ENCODE measurements around the gene PACSIN3. TPM values are rescaled to one million over a fixed set of nuclear protein-coding genes. Genes with fewer than 3 reads are reported as not detected.

Gene PACSIN3
- total and polyA plus RNA-seq, 2 of the 8 experiments (the other 6 are each of a cell fraction or from before 2014, with no cell fraction given) = 23.8 to 47.2 TPM

GRCh38 chr11:47136327-47136726 is 49.9 kb downstream of the PACSIN3 start:
- WGBS, 2 experiments (ENCODE audit: extremely low coverage in 1 of 2, insufficient coverage in 1 of 2, insufficient read length in 1 of 2, insufficient replicate concordance in 2 of 2, low coverage in 1 of 2, low lambda C conversion rate in 2 of 2, missing lambda C conversion rate in 1 of 2) = 77% methylated on average over 3 of the region's 3 CpGs; no CpG with 5 or more reads in 1 of the 2 experiments
- no peaks in the 10 kb centered on the region for H3K79me1 ChIP-seq (ENCODE audit: low read depth, low read length)
- POLR2A ChIA-PET (ENCODE audit: partially characterized antibody) = no interaction called here
- TF ChIP-seq BACH1 (IDR thresholded peaks at IDR 0.05; ENCODE audit: low read length) = no peak
- TF ChIP-seq YY1 (IDR thresholded peaks at IDR 0.05; ENCODE audit: low read depth, low read length) = no peak
- TF ChIP-seq SP4 (IDR thresholded peaks at IDR 0.05; ENCODE audit: low read length) = no peak
- no peak for TF ChIP-seq CBX5 (IDR thresholded peaks at IDR 0.05; ENCODE audit: low read depth, low read length)
- no peak for TF ChIP-seq TBP (IDR thresholded peaks at IDR 0.05; ENCODE audit: low read depth, low read length)
- TF ChIP-seq SUZ12 (IDR thresholded peaks at IDR 0.05; ENCODE audit: low read length) = no peak
- no peak for TF ChIP-seq CREB1 (IDR thresholded peaks at IDR 0.05)

More at GRCh38 chr11:47136327-47136726, 49.9 kb downstream of the PACSIN3 start:
- Histone ChIP-seq H3K9ac (replicated peaks in 1 of 4; ENCODE audit: extremely low read depth in 1 of 4, low read depth in 3 of 4, low read length in 3 of 4) (no peak overlapping the region), H4K20me1 (replicated peaks in 1 of 2; ENCODE audit: control insufficient read depth in 1 of 2, insufficient read depth in 2 of 2, low read length in 2 of 2) (no peaks in the 10 kb centered on the region), H2AFZ (ENCODE audit: low read length) (no peak overlapping the region), H3K4ac (replicated peaks; ENCODE audit: insufficient read length, low read depth, low read length) (no peak overlapping the region), H3K9me3 (ENCODE audit: insufficient read depth in 2 of 2, low read depth in 1 of 2, low read length in 1 of 2) (no peaks in the 10 kb centered on the region), H3K27me3 (replicated peaks in 1 of 4; ENCODE audit: control insufficient read depth in 3 of 4, extremely low read depth in 1 of 4, insufficient read depth in 3 of 4, low read length in 3 of 4) (no peaks in the 10 kb centered on the region), H3K36me3 (ENCODE audit: control insufficient read depth in 2 of 4, insufficient read depth in 4 of 4, low read length in 3 of 4) (peaks cover 0 to 2% (median 0%) of the 10 kb centered on the region in 4 experiments; a peak in 1 of 8 replicates), H3K56ac (replicated peaks; ENCODE audit: insufficient read length, low read depth, low read length) (no peak overlapping the region), H3K14ac (ENCODE audit: insufficient read length) (no peak overlapping the region), H2BK120ac (replicated peaks; ENCODE audit: low read depth, low read length) (no peak overlapping the region), H3K4me3 (ENCODE audit: extremely low read depth in 1 of 4, insufficient read depth in 2 of 4, low read depth in 3 of 4, low read length in 4 of 4) (no peak overlapping the region), H4K91ac (replicated peaks; ENCODE audit: insufficient read length, low read length) (no peak overlapping the region), H2AK5ac (ENCODE audit: low read depth, low read length) (no peak overlapping the region), H3K79me2 (ENCODE audit: control insufficient read depth in 1 of 2, insufficient read depth in 2 of 2, low read length in 2 of 2) (no peaks in the 10 kb centered on the region), H4K8ac (ENCODE audit: extremely low read depth, insufficient read depth, low read length) (no peak overlapping the region), H3K4me1 (replicated peaks in 1 of 4; ENCODE audit: control insufficient read depth in 3 of 4, insufficient read depth in 4 of 4, low read length in 3 of 4) (no peaks in the 10 kb centered on the region), H3K4me2 (ENCODE audit: insufficient read depth in 1 of 2, low read depth in 2 of 2, low read length in 2 of 2) (no peak overlapping the region), H2BK12ac (ENCODE audit: low read depth, low read length) (no peak overlapping the region), H2BK5ac (ENCODE audit: low read depth, low read length) (no peak overlapping the region), H2BK20ac (ENCODE audit: low read length) (no peak overlapping the region), H4K5ac (ENCODE audit: insufficient read length, low read depth, low read length) (no peak overlapping the region), H3K18ac (ENCODE audit: extremely low read depth, low read length) (no peak overlapping the region), H3K23me2 (ENCODE audit: low read depth, low read length) (no peaks in the 10 kb centered on the region; the same call in 1 of the 2 replicates), H2BK15ac (ENCODE audit: low read length) (no peak overlapping the region), H3K23ac (ENCODE audit: insufficient read length) (no peak overlapping the region), H3K27ac (ENCODE audit: low read depth, low read length) (no peak overlapping the region)
- CTCF ChIA-PET (ENCODE audit: partially characterized antibody) = interaction anchor here (1.0 kb wide), 1 partner anchor 11 kb away, joined by 3 read pairs; no protein-coding TSS in a partner anchor
- no peak for DNase-seq (ENCODE audit: low read depth in 1 of 2, low spot score in 2 of 2)
- no peak for FAIRE-seq
